OCI-LY3 (cell line): Measurements from ENCODE around the gene LLGL1.

Source experiments
- H2AFZ ChIP-seq: fragments of 200-600, 300-600 bp; shearing (Covaris generic); 2 replicates; pipeline ENCODE4 v1.6.0; 2014; ENCODE audit warnings: antibody characterized with exemption, low read depth, low read length
- H3K27ac ChIP-seq: fragments of 200-600, 300-600 bp; sonication (generic); 2 replicates; pipeline ENCODE4 v1.5.1; 2014; ENCODE audit warnings: mild to moderate bottlenecking, low read length, moderate library complexity, mixed read lengths
- H3K27me3 ChIP-seq: fragments of 200-600, 300-600 bp; sonication (generic); 2 replicates; pipeline ENCODE4 v1.6.1; 2014; ENCODE audit warnings: low read depth, low read length, mixed read lengths
- H3K36me3 ChIP-seq: fragments of 200-600, 300-600 bp; sonication (generic); replicated peaks from 2 replicates; pipeline ENCODE3; 2014; ENCODE audit warnings: low read depth, low read length, mixed read lengths
- H3K4me1 ChIP-seq: fragments of 300-600, 200-600 bp; sonication (generic); 2 replicates; pipeline ENCODE4 v1.6.1; 2014; ENCODE audit warnings: low read length, mixed read lengths
- H3K4me2 ChIP-seq: fragments of 200-600, 300-600 bp; sonication (generic); 2 replicates; pipeline ENCODE4 v1.6.1; 2014; ENCODE audit warnings: low read length, mixed read lengths
- H3K4me3 ChIP-seq: fragments of 300-600, 200-600 bp; sonication (generic); 2 replicates; pipeline ENCODE4 v1.5.1; 2014; ENCODE audit warnings: antibody characterized with exemption, mild to moderate bottlenecking, low read length, moderate library complexity
- H3K79me2 ChIP-seq: fragments of 300-600, 200-600 bp; shearing (Covaris generic); 2 replicates; pipeline ENCODE4 v1.6.1; 2014; ENCODE audit warnings: mild to moderate bottlenecking, low read length, mixed read lengths
- H3K9ac ChIP-seq: fragments of 300-600, 200-600 bp; shearing (Covaris generic); 2 replicates; pipeline ENCODE4 v1.6.0; 2014; ENCODE audit warnings: mild to moderate bottlenecking, low read length, moderate library complexity
- H3K9me3 ChIP-seq: fragments of 200-600, 300-600 bp; shearing (Covaris generic); 2 replicates; pipeline ENCODE4 v1.6.1; 2014; ENCODE audit warnings: low read length, mixed read lengths; ENCODE audit not compliant: insufficient read depth
- H4K20me1 ChIP-seq: fragments of 200-600, 300-600 bp; sonication (generic); 2 replicates; pipeline ENCODE4 v1.6.1; 2016; ENCODE audit warnings: low read length, mixed read lengths; ENCODE audit not compliant: insufficient read depth
- EZH2phosphoT487 ChIP-seq: fragments of 200-600 bp; shearing (Covaris generic); IDR thresholded peaks from 2 replicates; pipeline ENCODE4 v1.6.1; 2018; ENCODE audit warnings: antibody characterized with exemption, mixed run types, low read depth
- TF ChIP-seq, protein P1 (sequence below): fragments of 200-600, 300-600 bp; sonication (generic); IDR thresholded peaks from 2 replicates; pipeline ENCODE4 v1.5.1; 2014; ENCODE audit warnings: antibody characterized with exemption, low read length, low read depth

LLGL1 gene

DNA sequence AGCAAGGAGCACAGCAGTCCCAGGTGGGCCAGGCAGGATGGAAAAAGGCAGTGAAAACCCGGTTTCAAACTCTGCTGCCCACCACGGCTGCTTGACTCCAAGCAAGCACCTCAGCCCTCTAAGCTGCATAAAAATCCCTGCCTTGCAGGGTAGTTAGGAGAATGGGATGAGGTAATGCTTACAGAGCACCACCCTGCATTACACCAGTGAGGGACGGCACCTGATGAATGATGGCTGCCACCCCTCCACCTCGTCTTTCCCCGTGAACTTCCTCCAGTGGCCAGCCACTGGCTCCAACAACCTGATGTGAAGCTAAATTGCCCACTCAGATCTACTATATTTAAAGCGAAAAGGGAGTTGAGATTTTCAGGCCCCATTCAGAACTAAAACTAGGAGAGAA is 56.4 kb downstream of the LLGL1 start:
- TF ChIP-seq, protein P1, sequence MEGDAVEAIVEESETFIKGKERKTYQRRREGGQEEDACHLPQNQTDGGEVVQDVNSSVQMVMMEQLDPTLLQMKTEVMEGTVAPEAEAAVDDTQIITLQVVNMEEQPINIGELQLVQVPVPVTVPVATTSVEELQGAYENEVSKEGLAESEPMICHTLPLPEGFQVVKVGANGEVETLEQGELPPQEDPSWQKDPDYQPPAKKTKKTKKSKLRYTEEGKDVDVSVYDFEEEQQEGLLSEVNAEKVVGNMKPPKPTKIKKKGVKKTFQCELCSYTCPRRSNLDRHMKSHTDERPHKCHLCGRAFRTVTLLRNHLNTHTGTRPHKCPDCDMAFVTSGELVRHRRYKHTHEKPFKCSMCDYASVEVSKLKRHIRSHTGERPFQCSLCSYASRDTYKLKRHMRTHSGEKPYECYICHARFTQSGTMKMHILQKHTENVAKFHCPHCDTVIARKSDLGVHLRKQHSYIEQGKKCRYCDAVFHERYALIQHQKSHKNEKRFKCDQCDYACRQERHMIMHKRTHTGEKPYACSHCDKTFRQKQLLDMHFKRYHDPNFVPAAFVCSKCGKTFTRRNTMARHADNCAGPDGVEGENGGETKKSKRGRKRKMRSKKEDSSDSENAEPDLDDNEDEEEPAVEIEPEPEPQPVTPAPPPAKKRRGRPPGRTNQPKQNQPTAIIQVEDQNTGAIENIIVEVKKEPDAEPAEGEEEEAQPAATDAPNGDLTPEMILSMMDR, result no peak
- no peak for TF ChIP-seq EZH2phosphoT487
- H4K20me1 ChIP-seq, result no peaks in the 10 kb centered on the region
- no peaks in the 10 kb centered on the region for H3K79me2 ChIP-seq
- H2AFZ ChIP-seq, result no peak overlapping the region
- no peak overlapping the region for H3K9ac ChIP-seq
- H3K36me3 ChIP-seq, result no peaks in the 10 kb centered on the region
- no peak overlapping the region for H3K27ac ChIP-seq
- H3K27me3 ChIP-seq, result no peaks in the 10 kb centered on the region
- no peak overlapping the region for H3K4me2 ChIP-seq
- H3K9me3 ChIP-seq, result no peaks in the 10 kb centered on the region
- no peaks in the 10 kb centered on the region for H3K4me1 ChIP-seq
- H3K4me3 ChIP-seq, result no peak overlapping the region

GRCh38 chr17:18285296-18285695 is 59.9 kb downstream of the LLGL1 start:
- no peak for TF ChIP-seq EZH2phosphoT487
- TF ChIP-seq, protein P1, result no peak
- Histone ChIP-seq H2AFZ (no peak overlapping the region), H3K9me3 (no peaks in the 10 kb centered on the region), H3K9ac (no peak overlapping the region), H3K4me2 (no peak overlapping the region), H3K4me3 (no peak overlapping the region), H4K20me1 (no peaks in the 10 kb centered on the region), H3K4me1 (no peaks in the 10 kb centered on the region), H3K27ac (no peak overlapping the region), H3K36me3 (no peaks in the 10 kb centered on the region), H3K27me3 (no peaks in the 10 kb centered on the region), H3K79me2 (no peaks in the 10 kb centered on the region)

- Histone ChIP-seq H3K4me2 (no peak overlapping the region), H3K27ac (no peak overlapping the region), H3K36me3 (no peaks in the 10 kb centered on the region), H3K9ac (no peak overlapping the region), H3K4me1 (peaks cover 9% of the 10 kb centered on the region), H2AFZ (no peak overlapping the region), H3K27me3 (no peaks in the 10 kb centered on the region), H4K20me1 (no peaks in the 10 kb centered on the region), H3K4me3 (no peak overlapping the region), H3K9me3 (no peaks in the 10 kb centered on the region), H3K79me2 (no peaks in the 10 kb centered on the region)
- TF ChIP-seq, protein P1, result no peak
- TF ChIP-seq EZH2phosphoT487, result no peak
These were observed 66.5 kb downstream of the LLGL1 start for GRCh38 chr17:18291718-18292540.
